ENCODE data around the gene TTPAL.
A peak's percentile ranks its signal among the peaks of the same experiment; 100 is the strongest.

The TTPAL gene

GRCh38 chr20:44475694-44476560 lies at the start of gene TTPAL:
Gene TTPAL, plus strand, starts transcription at chr20:44475874. Its CDS starts 4,126 bp downstream, at chr20:44480000.
- H3K27ac ChIP-seq = peak within 1 kb of the TSS; percentile 68
- CTCF ChIA-PET = interaction anchor here (0.5 to 2.7 kb wide), 9 partner anchors 11 to 663 kb away, joined by 3 to 19 read pairs (median 5); partner anchors contain the start of gene FITM2
- no peak; the same call in 1 of the 2 replicates for TF ChIP-seq CTCF (conservative IDR thresholded peaks at IDR 0.05; ENCODE audit: low read depth)
- peak; percentile 99 for DNase-seq (ENCODE audit: low spot score)
- POLR2A ChIA-PET (ENCODE audit: low non-redundant PET) = interaction anchor here (0.5 to 1.1 kb wide), 8 partner anchors 11 to 847 kb away, joined by 3 to 10 read pairs (median 3); partner anchors contain the start of gene SERINC3

GRCh38 chr20:44425923-44426322 lies 49.8 kb upstream of the TTPAL start:
- ChIA-PET CTCF (no interaction called here), POLR2A (ENCODE audit: low non-redundant PET) (no interaction called here)
- no peak overlapping the region for H3K27ac ChIP-seq
- no peak for TF ChIP-seq CTCF (conservative IDR thresholded peaks at IDR 0.05; ENCODE audit: low read depth)
- DNase-seq (ENCODE audit: low spot score) = no peak

- DNase-seq (ENCODE audit: low spot score) = no peak
- POLR2A ChIA-PET (ENCODE audit: low non-redundant PET) = no interaction called here
- no peak for TF ChIP-seq CTCF (conservative IDR thresholded peaks at IDR 0.05; ENCODE audit: low read depth)
- CTCF ChIA-PET = interaction anchor here (0.6 kb wide), 1 partner anchor 19 kb away, joined by 3 read pairs; no protein-coding TSS in a partner anchor
- no peak overlapping the region for H3K27ac ChIP-seq
These were observed 48.5 kb upstream of the TTPAL start for GRCh38 chr20:44426879-44427790.

- POLR2A ChIA-PET (ENCODE audit: low non-redundant PET) = no interaction called here
- no peak for DNase-seq (ENCODE audit: low spot score)
- TF ChIP-seq CTCF (conservative IDR thresholded peaks at IDR 0.05; ENCODE audit: low read depth) = no peak
- H3K27ac ChIP-seq = no peak overlapping the region
- CTCF ChIA-PET = interaction anchor here (0.6 kb wide), 1 partner anchor 20 kb away, joined by 3 read pairs; no protein-coding TSS in a partner anchor
These were observed 47.9 kb upstream of the TTPAL start for GRCh38 chr20:44427804-44428173.

- CTCF ChIA-PET = no interaction called here
- H3K27ac ChIP-seq = no peak overlapping the region
- no peak for TF ChIP-seq CTCF (conservative IDR thresholded peaks at IDR 0.05; ENCODE audit: low read depth)
- POLR2A ChIA-PET (ENCODE audit: low non-redundant PET) = no interaction called here
- DNase-seq (ENCODE audit: low spot score) = no peak
These were observed 47.3 kb upstream of the TTPAL start for GRCh38 chr20:44428174-44429016.
